GM10266 (cell line): ENCODE results near the gene KRTAP5-6.

Experiments
- DNase-seq: peaks from one replicate; pipeline ENCODE4 v3.0.0; 2012; ENCODE audit errors: extremely low spot score
- CTCF ChIP-seq: IDR thresholded peaks from 2 replicates; pipeline ENCODE4 v1.5.1; 2012; ENCODE audit warnings: mild to moderate bottlenecking, low read depth; ENCODE audit not compliant: control insufficient read depth, insufficient read depth; ENCODE audit errors: missing control alignments

The KRTAP5-6 gene

DNA sequence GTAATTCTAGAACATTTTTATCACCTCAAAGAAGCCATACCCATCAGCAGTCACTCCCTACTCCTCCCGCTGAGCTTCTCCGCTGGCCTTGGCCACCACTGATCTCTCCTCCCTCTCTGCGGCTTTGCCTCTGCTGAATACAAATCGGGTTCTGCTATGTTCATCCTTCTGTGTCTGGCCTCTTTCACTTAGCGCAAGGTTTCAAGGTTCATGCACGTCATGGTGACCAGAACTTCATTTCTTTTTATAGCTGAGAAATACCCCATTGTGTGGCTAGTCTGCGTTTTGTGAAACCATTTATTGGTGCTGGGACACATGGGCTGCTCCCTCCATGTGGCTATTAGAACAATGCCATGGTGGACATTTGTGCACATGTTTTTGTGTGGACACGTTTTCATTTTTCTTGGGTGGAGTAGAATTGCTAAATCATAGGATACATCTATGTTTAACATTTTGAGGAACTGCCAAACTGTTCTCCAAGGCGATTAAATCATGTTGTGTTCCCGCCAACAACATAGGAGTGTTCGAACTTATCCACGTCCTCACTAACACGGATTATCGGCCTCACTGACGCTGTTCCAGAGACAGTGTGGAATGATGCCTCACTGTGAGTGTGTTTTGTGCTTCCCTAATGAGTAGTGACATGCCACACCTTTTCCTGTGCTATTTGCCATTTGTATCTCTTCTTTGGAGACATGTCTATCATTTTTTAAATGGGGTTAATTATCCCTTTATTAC, 24.2 kb upstream of the KRTAP5-6 start:
- no peak for TF ChIP-seq CTCF
- no peak for DNase-seq

- TF ChIP-seq CTCF, result no peak
- no peak for DNase-seq
Observed at GRCh38 chr11:1673446-1674172, 23.4 kb upstream of the KRTAP5-6 start.

DNA sequence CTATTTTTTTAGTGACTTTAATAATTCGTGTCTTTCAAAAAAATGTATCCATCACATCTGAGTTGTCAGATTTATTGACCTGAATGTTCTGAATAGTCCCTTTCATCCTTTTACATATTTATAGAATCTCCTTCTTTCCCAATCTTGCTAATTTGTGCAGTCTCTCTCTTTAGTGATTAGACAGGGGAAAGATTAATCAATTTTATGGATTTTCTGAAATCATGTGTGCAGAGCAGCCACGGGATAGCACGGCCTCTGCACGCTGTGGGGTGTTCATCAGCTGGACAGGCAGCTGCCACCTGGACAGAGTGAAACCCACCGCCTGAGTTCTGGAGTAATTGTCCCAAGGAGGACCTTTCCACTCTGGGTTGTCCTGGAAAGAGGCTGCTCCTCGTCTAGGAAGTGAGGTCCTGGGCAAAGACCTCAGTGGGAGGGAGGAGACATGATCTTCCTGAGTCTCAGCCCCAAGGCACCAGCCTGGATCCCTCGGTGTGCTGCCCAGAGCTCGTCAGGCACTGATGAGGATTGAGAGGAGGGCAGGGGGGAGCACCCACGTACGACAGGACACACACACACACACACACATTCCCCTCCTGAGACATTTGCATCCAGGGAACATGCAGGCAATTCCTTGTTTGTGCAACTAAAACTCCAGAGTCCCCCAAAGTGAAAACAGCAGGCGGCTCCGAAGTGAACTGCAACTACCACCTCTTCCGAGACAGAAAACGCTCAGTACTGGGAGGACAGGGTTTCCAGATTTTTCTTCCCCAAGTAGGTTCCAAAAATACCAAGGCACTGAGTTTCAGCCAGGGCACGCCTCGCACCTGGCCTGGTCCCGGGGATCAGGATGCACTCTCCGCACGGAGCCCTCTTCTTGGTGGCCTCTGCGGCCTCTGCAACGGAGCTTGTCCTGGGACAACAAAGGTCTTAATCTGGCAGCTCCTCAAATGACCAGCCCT, 22.5 kb upstream of the KRTAP5-6 start:
- no peak for DNase-seq

GRCh38 chr11:1675536-1676228, 21.3 kb upstream of the KRTAP5-6 start:
- DNase-seq, result no peak

More for the DNA sequence above, 22.5 kb upstream of the KRTAP5-6 start:
- no peak for TF ChIP-seq CTCF

DNA sequence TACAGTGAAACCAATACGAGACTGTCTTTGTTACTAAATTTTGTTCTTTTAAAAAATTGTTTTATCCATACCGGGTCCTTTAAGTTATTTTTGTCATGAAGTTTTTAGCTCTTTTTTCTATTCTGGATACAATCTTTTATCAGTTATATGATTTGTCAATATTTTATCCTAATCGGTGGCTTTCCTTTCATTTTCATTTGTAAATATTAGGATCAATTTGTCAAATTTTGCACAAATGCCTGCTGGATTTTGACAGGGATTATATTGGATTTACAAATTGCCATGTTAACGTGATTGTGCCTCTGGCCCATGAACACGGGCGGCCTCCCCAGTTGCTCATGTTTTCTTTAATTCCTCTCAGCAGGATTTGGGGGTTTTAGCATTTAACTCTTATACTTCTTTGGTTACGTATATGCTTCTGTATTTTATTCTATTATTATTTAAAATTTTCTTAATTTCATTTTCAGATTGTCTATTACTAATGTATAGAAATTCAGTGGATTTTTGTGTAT, 20.7 kb upstream of the KRTAP5-6 start:
- DNase-seq, result no peak
- TF ChIP-seq CTCF, result no peak

More at GRCh38 chr11:1675536-1676228, 21.3 kb upstream of the KRTAP5-6 start:
- no peak for TF ChIP-seq CTCF

DNA sequence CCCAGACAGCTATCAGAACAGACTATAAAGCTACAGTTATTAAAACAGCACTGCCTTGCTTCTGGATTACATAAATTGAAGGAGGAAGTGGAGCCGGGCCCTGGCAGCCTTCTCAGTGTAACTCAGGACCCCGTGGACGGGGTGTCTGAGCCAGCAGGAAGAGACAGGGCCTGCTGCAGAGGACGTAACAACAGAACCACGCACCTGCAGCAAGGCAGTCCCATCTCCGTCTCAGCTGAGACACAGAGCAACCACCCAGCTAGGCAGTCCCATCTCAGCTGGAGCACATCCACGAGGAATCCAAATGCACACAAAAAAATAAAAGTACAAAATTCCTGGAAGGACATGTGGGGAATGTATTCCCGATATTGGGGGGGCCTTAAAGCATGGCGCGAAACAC, 17.1 kb upstream of the KRTAP5-6 start:
- no peak for TF ChIP-seq CTCF
- no peak for DNase-seq
